HEK293T (cell line): ENCODE results near the gene CAMK2D.

Experiments used
- ARNT ChIP-seq: fragments of 450-650 bp; IDR thresholded peaks from 2 replicates; pipeline ENCODE4 v1.6.1; 2017; ENCODE audit warnings: mild to moderate bottlenecking
- BHLHE40 ChIP-seq: fragments of 450-650 bp; IDR thresholded peaks from 2 replicates; pipeline ENCODE4 v1.6.1; 2016; ENCODE audit warnings: mild to moderate bottlenecking, moderate library complexity, borderline replicate concordance
- ELF4 ChIP-seq: fragments of 450-650 bp; IDR thresholded peaks from 2 replicates; pipeline ENCODE4 v1.6.1; 2017; ENCODE audit warnings: antibody characterized with exemption
- FOXA1 ChIP-seq: fragments of 450-650 bp; IDR thresholded peaks from 2 replicates; pipeline ENCODE4 v1.6.1; 2016; ENCODE audit warnings: mild to moderate bottlenecking
- FOXM1 ChIP-seq: fragments of 450-650 bp; IDR thresholded peaks from 2 replicates; pipeline ENCODE4 v1.6.1; 2017; ENCODE audit warnings: mild to moderate bottlenecking, borderline replicate concordance
- HDGF ChIP-seq: fragments of 450-650 bp; IDR thresholded peaks from 2 replicates; pipeline ENCODE4 v1.6.1; 2017; ENCODE audit warnings: antibody characterized with exemption, borderline replicate concordance
- L3MBTL2 ChIP-seq: fragments of 450-650 bp; conservative IDR thresholded peaks from 2 replicates; pipeline ENCODE4 v1.6.1; 2016; ENCODE audit warnings: mild to moderate bottlenecking
- NFRKB ChIP-seq: fragments of 450-650 bp; IDR thresholded peaks from 2 replicates; pipeline ENCODE4 v1.6.1; 2016; ENCODE audit warnings: mild to moderate bottlenecking, moderate library complexity
- SP1 ChIP-seq: fragments of 450-650 bp; IDR thresholded peaks from 2 replicates; pipeline ENCODE4 v1.6.1; 2017
- SUZ12 ChIP-seq: fragments of 450-650 bp; IDR thresholded peaks from 2 replicates; pipeline ENCODE4 v1.6.1; 2016; ENCODE audit warnings: mild to moderate bottlenecking
- ZNF384 ChIP-seq: fragments of 450-650 bp; IDR thresholded peaks from 2 replicates; pipeline ENCODE4 v1.6.1; 2016
- TF ChIP-seq, protein P1 (sequence below): fragments of 450-650 bp; IDR thresholded peaks from 2 replicates; pipeline ENCODE4 v1.6.1; 2016

DNA sequence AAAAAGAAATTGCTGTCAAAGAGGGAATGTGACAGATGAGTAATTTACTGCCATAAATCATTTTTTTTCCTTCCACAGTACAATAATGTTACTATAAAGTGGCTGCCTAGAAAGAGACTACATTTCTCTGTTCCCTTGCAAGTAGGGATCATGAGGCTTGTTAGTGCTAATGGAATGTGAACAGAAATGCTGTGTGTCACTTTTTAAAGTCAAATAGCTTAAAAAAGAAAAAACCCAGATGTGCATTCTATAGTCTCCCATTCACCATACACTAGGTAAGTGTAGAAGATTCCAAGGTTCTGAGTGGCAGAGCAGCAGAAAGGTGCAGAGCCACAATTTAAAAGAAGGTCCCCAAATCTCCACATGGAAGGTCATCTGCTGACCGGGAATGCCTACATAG is 328.4 kb downstream of the CAMK2D start:
- TF ChIP-seq SP1 (no peak), ELF4 (no peak), SUZ12 (no peak), BHLHE40 (no peak), NFRKB (no peak), FOXA1 (no peak), FOXM1 (no peak), ARNT (no peak), L3MBTL2 (no peak), ZNF384 (no peak), HDGF (no peak)
- TF ChIP-seq, protein P1, sequence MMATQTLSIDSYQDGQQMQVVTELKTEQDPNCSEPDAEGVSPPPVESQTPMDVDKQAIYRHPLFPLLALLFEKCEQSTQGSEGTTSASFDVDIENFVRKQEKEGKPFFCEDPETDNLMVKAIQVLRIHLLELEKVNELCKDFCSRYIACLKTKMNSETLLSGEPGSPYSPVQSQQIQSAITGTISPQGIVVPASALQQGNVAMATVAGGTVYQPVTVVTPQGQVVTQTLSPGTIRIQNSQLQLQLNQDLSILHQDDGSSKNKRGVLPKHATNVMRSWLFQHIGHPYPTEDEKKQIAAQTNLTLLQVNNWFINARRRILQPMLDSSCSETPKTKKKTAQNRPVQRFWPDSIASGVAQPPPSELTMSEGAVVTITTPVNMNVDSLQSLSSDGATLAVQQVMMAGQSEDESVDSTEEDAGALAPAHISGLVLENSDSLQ = peak; percentile 17; the same call in 1 of the 2 replicates
